ENCODE measurements around the gene C5orf34.
"Not testable (repeated sequence)": the region's sequence is repeated elsewhere in the genome, so short reads cannot be mapped to it uniquely, and the experiment has no call there.

Gene C5orf34

GRCh38 chr5:43551731-43552130 lies 36.8 kb upstream of the C5orf34 start:
- Histone ChIP-seq H3K9me3 (ENCODE audit: low read length) (no peaks in the 10 kb centered on the region), H3K4me2 (ENCODE audit: low read length) (no peak overlapping the region), H3K4me3 (ENCODE audit: low read depth, low read length, poor library complexity, severe bottlenecking) (no peak overlapping the region), H3K27me3 (ENCODE audit: insufficient read depth, low read length) (no peaks in the 10 kb centered on the region), H3K79me2 (ENCODE audit: insufficient read depth, low read length) (peaks cover 48% of the 10 kb centered on the region), H3K4me1 (ENCODE audit: insufficient read depth, low read length, severe bottlenecking) (peaks cover 52% of the 10 kb centered on the region), H4K20me1 (ENCODE audit: insufficient read depth, low read length) (no peaks in the 10 kb centered on the region), H3K9me2 (ENCODE audit: low read depth, low read length) (no peaks in the 10 kb centered on the region), H3K9ac (ENCODE audit: low read length) (no peak overlapping the region), H3F3A (ENCODE audit: insufficient read depth, low read length) (no peaks in the 10 kb centered on the region), H2AFZ (ENCODE audit: low read length) (no peak overlapping the region), H3K36me3 (ENCODE audit: insufficient read depth, low read length) (peaks cover 72% of the 10 kb centered on the region), H3K27ac (ENCODE audit: low read depth, low read length, poor library complexity, severe bottlenecking) (no peak overlapping the region)
- no peak for TF ChIP-seq CTCF (IDR thresholded peaks at IDR 0.05; ENCODE audit: low read length)
- no peak for TF ChIP-seq EZH2 (IDR thresholded peaks at IDR 0.05; ENCODE audit: borderline replicate concordance, low read length)

DNA sequence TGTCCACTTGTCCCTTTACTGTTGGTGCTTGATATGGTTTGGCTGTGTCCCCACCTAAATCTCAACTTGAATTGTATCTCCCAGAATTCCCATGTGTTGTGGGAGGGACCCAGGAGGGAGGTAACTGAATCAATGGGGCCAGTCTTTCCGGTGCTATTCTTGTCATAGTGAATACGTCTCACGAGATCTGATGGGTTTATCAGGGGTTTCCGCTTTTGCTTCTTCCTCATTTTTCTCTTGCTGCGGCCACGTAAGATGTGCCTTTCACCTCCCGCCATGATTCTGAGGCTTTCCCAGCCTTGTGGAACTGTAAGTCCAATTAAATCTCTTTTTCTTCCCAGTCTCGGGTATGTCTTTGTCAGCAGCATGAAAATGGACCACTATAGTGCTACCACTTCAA lies 34.3 kb upstream of the C5orf34 start:
- Histone ChIP-seq H3K4me1 (ENCODE audit: insufficient read depth, low read length, severe bottlenecking) (peaks cover 37% of the 10 kb centered on the region), H3K36me3 (ENCODE audit: insufficient read depth, low read length) (peaks cover 86% of the 10 kb centered on the region), H3K79me2 (ENCODE audit: insufficient read depth, low read length) (peaks cover 30% of the 10 kb centered on the region)
- H3F3A ChIP-seq (ENCODE audit: insufficient read depth, low read length); H4K20me1 ChIP-seq (ENCODE audit: insufficient read depth, low read length); H3K4me3 ChIP-seq (ENCODE audit: low read depth, low read length, poor library complexity, severe bottlenecking); H2AFZ ChIP-seq (ENCODE audit: low read length); H3K27ac ChIP-seq (ENCODE audit: low read depth, low read length, poor library complexity, severe bottlenecking); H3K4me2 ChIP-seq (ENCODE audit: low read length); H3K9ac ChIP-seq (ENCODE audit: low read length); H3K9me2 ChIP-seq (ENCODE audit: low read depth, low read length); H3K27me3 ChIP-seq (ENCODE audit: insufficient read depth, low read length); H3K9me3 ChIP-seq (ENCODE audit: low read length): not testable (repeated sequence)

GRCh38 chr5:43548358-43548757 lies 33.4 kb upstream of the C5orf34 start:
- peaks cover 28% of the 10 kb centered on the region for H3K4me1 ChIP-seq (ENCODE audit: insufficient read depth, low read length, severe bottlenecking)
- no peak overlapping the region for H3K27ac ChIP-seq (ENCODE audit: low read depth, low read length, poor library complexity, severe bottlenecking)
- no peak overlapping the region for H2AFZ ChIP-seq (ENCODE audit: low read length)
- H3K4me2 ChIP-seq (ENCODE audit: low read length) = no peak overlapping the region
- no peaks in the 10 kb centered on the region for H3K9me3 ChIP-seq (ENCODE audit: low read length)
- no peak overlapping the region for H3K4me3 ChIP-seq (ENCODE audit: low read depth, low read length, poor library complexity, severe bottlenecking)
- H3K9ac ChIP-seq (ENCODE audit: low read length) = no peak overlapping the region
- H3K9me2 ChIP-seq (ENCODE audit: low read depth, low read length) = no peaks in the 10 kb centered on the region
- no peaks in the 10 kb centered on the region for H3F3A ChIP-seq (ENCODE audit: insufficient read depth, low read length)
- TF ChIP-seq CTCF (IDR thresholded peaks at IDR 0.05; ENCODE audit: low read length) (no peak), EZH2 (IDR thresholded peaks at IDR 0.05; ENCODE audit: borderline replicate concordance, low read length) (no peak)
- peaks cover 25% of the 10 kb centered on the region for H3K79me2 ChIP-seq (ENCODE audit: insufficient read depth, low read length)
- peaks cover 86% of the 10 kb centered on the region for H3K36me3 ChIP-seq (ENCODE audit: insufficient read depth, low read length)
- H4K20me1 ChIP-seq (ENCODE audit: insufficient read depth, low read length) = no peaks in the 10 kb centered on the region
- no peaks in the 10 kb centered on the region for H3K27me3 ChIP-seq (ENCODE audit: insufficient read depth, low read length)

GRCh38 chr5:43547532-43547931 lies 32.6 kb upstream of the C5orf34 start:
- Histone ChIP-seq H2AFZ (ENCODE audit: low read length) (no peak overlapping the region), H3K9me2 (ENCODE audit: low read depth, low read length) (no peaks in the 10 kb centered on the region), H3K36me3 (ENCODE audit: insufficient read depth, low read length) (peaks cover 86% of the 10 kb centered on the region), H3K4me1 (ENCODE audit: insufficient read depth, low read length, severe bottlenecking) (peaks cover 20% of the 10 kb centered on the region), H3K9ac (ENCODE audit: low read length) (no peak overlapping the region), H3F3A (ENCODE audit: insufficient read depth, low read length) (no peaks in the 10 kb centered on the region), H3K79me2 (ENCODE audit: insufficient read depth, low read length) (peaks cover 17% of the 10 kb centered on the region; the same call in 1 of the 2 replicates), H3K4me2 (ENCODE audit: low read length) (no peak overlapping the region), H3K4me3 (ENCODE audit: low read depth, low read length, poor library complexity, severe bottlenecking) (no peak overlapping the region), H3K9me3 (ENCODE audit: low read length) (no peaks in the 10 kb centered on the region), H3K27ac (ENCODE audit: low read depth, low read length, poor library complexity, severe bottlenecking) (no peak overlapping the region), H3K27me3 (ENCODE audit: insufficient read depth, low read length) (no peaks in the 10 kb centered on the region), H4K20me1 (ENCODE audit: insufficient read depth, low read length) (no peaks in the 10 kb centered on the region)
- TF ChIP-seq CTCF (IDR thresholded peaks at IDR 0.05; ENCODE audit: low read length) (no peak), EZH2 (IDR thresholded peaks at IDR 0.05; ENCODE audit: borderline replicate concordance, low read length) (no peak)

All from OCI-LY1 (cell line).